ENCODE results near the gene TIMM10.
"Not testable (repeated sequence)": the region's sequence is repeated elsewhere in the genome, so short reads cannot be mapped to it uniquely, and the experiment has no call there.

TIMM10 gene

DNA sequence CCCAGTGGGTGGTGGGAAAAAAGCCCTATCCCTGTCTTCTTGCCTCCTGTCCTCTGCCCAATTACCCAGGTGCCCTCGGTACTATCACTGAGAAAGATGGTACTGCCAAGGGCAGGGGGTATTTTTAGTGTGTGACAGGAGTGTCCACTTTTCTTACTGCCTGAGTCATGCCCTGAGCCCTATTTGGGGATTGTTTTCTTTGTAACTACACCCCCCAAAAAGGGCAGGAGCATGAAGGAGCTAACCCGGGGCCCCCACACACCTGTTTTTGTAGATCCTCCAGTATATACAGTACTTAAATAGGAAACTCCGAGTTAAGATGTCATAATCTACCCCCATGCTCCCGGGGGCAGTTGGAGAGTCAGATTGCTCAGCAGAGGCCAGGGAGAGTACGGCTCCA, 10.6 kb upstream of the TIMM10 start:
- no peak for DNase-seq

DNA sequence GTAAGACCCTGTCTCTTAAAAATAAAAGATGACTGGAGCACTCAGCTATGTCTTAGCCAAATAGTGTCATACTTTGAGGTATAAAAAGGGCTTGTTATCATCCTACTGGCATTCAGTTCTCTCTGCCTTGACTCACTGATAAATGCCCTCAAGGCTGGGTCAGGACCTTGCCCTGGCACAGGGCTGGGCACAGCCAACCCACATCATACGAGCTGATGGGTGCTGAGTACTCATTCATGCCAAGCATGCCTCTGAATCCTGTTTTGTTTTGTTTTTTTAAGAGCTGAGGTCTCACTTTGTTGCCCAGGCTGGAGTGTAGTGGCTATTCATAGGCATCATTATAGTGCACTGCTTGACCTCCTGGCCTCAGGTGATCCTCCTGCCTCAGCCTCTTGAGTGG, 8.8 kb upstream of the TIMM10 start:
- no peak for DNase-seq

DNA sequence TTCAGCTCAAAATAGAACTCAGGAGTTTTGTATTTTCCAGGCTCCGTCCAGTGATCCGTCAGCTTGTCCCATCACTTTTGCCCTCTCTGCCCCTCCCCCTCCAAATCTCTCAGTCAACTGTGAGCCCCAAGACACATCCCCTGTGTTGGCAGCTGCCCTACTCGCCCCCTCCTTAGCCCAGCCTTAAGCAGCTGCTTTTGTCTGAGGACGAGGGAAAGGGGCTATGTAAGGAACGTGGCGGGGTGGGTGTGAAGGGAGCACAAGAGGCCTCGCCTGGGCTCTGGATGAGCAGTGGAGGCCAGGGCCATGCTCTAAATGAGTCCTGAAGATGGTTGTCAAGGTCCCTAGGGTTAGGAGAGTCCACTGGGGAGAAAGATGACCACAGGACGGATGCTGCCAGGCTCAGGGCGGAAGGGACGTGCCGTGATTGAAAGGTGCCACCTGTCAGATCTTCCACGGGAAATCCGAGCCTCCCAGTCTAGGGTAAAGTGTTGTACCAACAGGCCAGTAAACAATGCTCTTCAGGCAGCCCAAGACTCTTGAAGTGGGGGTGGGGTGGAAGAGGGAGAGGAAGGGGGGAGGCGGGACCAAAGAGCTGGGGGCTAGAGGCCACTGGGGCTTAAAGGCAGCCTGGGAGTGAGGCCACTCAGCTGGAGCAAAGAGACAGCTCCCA, 6.5 kb upstream of the TIMM10 start, which contains the start of gene SMTNL1:
TSS of gene SMTNL1 (plus strand) at position 649 of the 673 bp plus-strand sequence. CDS start 5,048 bp downstream, outside the sequence.
- no peak for DNase-seq

DNA sequence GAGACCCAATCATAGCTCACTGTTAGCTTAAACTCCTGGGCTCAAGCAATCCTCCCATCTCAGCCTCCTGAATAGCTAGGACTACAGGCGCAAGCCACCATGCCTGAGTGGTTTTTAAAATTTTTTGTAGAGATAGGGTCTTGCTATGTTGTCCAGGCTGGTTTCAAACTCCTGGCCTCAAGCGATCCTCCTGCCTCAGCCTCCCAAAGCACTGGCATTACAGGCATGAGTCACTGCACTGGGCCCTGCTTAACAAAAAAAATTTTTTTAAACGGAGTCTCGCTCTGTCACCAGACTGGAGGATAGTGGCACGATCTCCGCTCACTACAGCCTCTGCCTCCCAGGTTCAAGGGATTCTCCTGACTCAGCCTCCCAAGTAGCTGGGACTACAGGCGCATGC, 3.9 kb upstream of the TIMM10 start:
- not testable (repeated sequence) for DNase-seq

DNA sequence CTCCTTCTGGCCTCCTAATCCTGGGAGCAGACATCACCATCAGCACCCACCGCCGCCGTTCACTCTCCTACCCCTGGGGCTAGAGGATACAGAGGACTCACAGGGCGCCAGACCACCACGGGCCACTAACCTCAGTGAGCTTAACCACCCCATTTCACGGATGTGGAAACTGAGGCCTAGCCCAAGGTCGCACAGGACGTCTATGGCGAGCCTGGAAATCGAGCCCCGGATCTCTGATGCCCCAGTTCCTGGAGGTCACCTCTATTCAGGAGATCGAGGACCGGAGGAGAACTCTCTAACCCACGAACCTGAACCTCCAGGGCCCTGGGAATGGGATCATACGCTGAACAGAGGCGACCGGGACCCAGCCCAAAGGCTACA, 349 bp downstream of the TIMM10 start:
- no peak for DNase-seq

DNA sequence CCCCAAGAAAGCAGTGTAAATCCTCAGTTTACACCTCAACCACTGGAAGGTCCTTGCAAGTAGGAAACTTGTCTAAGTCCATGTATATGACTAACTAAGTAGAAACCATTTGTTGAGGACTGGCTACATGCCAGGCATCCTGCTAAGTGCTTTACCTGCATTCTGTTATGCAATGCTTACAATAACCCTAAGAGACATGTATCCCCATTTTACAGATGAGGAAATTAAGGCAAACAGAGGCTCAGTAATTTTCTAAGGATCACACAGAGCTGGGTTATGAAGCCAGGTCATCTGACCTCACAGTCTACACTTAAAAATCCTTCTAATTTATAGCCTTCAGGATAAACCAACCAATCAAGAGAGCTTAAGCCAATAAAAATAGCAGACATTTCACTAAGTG, 1.5 kb downstream of the TIMM10 start:
- no peak for DNase-seq

DNA sequence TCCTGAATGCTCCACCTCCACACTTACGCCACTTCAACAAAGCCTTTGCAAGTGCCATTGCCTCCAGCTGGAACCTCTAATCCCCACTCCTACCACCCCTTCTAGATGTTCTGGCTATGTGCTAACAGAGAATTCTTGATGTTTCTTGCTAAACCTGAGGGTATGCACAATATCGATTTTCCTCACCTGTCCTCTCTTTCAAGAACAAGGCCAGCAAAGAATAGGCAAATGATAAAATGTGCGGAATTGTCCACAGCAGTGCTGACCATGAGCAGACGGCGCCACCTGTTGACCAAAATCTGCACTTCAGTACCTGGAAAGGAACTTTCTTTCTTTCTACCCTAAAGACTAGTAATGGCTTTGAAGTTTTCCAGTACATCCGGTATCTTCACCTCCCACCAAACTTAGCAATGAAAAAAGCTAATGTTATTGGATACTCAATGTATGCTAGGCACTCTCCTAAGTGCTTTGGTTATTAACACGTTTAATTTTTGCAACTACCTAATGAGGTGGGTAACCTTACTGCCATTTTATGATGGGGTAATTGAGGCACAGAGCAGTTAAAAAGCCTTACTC, 3.4 kb downstream of the TIMM10 start:
- peak; percentile 43 to 67 for DNase-seq

DNA sequence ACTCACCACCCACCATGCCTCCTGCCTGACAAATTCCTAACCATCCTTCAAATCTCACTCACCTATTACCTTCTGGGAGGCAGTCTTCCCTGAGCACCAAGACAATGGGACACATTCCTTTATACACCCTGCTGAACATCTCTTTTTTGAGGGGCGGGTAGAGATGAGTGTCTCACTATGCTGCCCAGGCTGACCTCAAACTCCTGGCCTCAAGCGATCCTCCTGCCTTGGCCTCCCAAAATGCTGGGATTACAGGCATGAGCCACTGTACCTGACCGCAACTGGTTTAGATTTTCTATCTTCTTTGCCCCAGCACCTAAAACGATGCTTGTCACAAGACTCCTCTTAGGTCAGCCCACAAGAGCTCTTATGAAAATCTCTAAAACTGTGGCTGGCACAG, 7.1 kb downstream of the TIMM10 start:
- DNase-seq, result no peak

DNA sequence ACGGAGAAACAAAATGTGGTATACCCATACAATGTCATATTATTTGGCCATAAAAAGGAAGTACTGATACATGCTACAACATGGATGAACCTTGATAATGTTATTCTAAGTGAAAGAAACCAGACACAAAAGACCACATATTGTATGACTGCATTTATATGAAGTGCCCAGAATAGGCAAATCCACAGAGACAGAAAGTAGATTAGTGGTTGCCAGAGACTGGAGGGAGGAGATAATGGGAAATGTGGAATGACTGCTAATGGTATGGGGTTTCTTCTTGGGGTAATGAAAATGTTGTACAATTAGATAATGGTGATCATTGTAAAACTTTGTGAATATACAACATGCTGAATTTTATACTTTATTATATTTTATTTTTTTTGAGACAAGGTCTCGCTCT, 9.4 kb downstream of the TIMM10 start:
- DNase-seq, result no peak

DNA sequence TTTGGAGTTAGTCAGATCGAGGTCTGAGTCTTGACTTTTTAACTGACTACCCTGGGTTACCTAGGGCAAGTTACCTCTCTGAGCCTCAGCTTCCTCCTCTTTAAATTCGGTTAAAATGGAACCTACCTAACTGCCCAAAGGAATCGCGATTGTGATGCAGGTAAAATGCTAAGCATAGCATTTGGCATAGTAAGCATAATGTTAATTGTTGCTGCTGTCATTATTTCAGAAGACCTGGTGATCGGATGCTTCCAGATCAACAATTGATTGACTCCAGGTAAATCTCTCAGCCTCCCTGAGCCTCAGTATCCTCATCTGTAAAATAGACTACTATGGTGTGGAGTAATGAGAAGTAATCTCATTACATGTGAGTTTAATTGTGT, 14.5 kb downstream of the TIMM10 start:
- DNase-seq, result no peak

DNA sequence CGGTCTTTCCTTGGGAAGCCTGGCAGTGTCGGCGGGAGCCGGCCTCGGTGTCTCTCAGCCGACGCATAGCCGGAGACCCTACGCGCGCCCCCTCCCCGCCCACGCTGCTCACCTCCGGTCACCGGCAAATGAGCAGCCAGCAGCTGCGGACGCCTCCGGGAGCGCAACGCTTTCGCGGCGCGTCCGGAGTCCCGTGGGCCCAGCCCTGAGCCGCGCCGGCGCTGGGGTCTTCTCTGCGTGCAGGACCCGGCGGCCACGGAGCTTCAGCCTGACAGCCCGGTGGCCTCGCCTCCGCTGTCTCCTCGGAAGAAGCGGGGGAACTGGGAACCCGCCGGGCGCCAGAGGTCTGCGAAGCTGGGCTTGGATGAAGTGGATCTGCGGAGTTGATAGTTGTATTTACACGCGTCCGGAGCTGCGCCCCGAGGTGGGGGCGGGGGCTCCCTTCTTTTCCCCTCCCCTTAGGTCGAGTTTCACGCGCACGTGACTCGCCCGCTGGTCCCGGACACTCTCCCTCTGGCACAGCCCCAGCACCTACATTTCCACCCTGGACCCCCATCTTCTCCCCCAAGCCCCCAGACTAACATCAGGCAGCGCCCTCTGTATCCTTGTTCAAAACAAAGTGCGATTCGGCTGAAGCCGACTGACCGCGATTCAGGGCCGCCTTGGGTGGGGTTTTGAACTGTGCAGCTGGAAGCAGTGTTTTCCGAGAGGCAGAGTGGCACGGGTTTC, 15.1 kb downstream of the TIMM10 start, which contains the start of gene SLC43A1:
TSS of gene SLC43A1 (minus strand) at position 371 of the 729 bp plus-strand sequence. CDS start 1,591 bp downstream, outside the sequence.
- no peak for DNase-seq

DNA sequence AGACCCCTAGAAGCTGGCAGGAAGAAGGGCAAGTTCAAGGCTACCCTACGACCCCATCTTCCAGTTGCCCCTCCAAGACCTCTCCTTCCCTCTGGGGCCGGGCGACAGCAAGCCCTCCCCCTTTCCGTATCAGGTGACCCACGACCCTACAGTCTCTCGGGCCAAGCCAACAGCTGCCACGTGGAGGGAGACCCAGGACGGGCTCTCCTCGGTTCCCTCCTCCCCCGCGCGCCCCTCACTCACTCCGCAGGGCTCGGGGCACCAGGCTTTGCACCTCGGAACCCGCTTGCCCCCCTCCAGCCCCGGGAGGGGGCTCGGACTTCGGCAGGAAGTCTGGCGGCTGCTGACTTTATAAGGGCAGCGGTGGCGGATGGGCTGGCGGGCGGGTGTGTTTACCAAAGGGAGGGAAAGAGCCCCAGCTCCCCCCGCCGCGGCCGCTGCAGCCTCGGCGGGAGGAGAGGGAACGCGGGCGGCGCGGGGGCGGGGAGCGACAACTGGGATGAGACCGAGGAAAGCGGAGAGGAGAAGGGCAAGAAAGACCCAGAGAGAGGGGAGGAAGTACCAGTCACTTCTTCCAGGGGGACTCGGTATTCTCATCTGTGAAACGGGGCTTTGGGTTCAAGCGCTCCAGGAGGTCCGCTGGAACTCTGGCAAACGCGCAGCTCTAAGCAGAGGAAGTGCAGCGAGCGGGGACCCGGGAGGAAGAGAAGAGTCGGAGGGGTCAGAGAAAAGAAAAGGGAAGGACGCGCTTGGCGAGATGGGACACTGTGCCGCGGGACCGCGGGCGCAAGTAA, 15.8 kb downstream of the TIMM10 start:
- no peak for DNase-seq

DNA sequence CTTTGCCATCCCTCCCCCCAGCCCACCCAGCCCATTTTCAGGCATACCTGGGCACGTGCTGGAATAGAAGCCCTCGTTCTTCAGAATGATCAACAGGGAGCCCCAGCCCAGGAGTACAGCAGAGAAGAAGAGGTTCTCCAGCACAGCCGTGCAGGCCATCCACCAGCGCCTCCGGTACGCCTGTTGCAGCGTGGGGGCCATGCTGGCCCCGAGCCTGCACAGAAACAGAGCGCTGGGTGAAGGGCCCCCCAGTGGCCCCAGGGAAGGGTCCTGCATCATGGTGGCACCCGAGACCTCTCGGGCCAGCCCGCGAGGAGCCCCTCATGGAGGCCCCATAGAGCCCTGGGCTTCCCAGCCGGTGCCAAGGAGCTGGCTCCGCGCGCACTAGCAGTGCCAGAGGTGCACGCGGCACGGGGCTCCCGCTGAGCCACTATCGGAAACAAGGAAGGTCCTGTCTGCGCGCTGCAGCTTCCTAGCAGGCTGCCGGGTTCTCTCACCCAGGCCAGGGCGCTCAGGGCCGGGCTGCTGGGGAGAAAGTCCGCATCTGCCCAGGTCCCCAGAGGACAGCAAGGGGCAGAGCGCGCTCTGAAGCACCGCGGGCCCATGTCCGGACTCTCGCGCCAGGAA, 16.5 kb downstream of the TIMM10 start:
- no peak for DNase-seq

DNA sequence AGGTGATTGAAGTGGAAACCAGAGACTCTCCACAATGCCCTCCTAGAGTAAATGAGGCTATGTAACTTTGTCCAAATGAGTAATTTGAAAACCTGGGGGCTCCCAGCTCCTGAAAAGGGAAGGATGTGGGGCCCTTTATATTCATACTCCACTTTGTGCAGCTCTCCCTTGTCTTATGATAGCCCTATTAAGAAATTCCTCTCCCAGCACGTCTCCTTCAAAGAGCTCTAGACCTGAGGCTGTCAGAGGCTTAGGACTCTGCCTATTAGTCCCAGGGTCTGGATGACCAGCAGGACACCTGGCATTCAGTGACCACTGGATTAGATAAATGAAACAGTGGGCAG, 17.1 kb downstream of the TIMM10 start:
- DNase-seq, result no peak

DNA sequence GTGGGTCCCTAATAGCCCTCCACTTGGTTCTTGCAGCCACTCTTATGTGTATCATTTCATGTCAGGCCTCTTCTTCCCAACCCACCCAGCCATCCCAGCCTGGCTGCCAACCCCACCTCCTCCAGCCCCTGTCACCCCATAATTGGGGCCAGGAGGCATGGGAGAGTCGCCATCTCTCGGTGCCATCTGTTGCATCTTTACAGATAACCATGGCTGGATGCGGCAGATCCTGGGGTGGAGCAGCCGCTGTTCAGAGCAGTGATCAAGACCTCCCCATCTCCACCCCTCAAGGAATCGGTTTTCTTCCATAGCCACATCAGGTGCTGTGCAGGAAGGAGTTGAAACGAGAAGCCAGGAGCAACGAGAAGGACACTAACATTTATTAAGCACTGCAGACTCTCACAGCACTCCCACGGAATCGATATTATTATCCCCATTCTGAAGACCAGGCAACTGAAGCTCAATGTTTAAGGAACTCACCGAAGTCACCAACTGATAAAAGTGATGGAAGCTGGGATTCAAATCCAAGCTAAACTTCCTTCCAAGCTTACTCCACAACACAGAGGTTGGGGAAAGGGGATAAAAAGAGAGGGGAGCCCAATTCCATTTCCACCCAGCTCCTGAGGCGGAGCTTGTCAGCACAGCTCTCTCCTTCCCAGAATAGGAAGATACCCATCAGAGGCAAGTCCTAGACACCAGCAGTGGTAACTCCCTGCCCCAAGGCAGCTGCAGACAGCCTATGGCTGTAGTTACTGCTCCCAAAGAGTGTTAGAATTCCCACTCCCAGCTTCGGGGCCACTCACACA, 17.7 kb downstream of the TIMM10 start:
- DNase-seq, result no peak

DNA sequence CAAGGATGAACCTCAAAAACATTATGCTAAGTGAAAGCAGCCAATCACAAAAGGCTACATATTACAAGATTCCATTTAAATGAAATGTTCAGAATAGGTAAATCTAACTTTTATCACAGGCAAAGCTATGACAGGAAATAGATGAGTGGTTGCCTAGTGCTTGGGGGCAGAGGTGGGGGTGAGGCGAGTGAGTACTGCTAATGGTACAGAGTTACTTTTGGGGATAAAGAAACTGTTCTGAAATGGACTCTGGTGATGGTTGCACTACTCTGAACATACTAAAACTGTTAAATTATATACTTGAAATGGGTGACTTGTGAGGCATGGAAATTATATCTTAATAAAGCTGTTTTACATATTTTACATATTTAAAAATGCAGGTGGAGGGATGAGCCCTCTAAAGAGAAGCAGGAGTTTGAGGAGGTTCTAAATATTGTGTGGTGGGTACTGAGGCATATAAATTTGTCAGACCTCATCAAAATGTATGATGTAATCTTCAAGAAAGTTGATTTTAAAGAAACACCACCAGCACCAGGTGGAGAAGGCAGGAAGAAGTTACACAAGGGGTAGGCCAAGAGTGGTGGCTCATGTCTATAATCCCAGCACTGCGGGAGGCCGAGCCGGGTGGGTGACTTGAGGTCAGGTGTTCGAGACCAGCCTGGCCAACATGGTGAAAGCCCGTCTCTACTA, 18.7 kb downstream of the TIMM10 start:
- DNase-seq, result no peak

DNA sequence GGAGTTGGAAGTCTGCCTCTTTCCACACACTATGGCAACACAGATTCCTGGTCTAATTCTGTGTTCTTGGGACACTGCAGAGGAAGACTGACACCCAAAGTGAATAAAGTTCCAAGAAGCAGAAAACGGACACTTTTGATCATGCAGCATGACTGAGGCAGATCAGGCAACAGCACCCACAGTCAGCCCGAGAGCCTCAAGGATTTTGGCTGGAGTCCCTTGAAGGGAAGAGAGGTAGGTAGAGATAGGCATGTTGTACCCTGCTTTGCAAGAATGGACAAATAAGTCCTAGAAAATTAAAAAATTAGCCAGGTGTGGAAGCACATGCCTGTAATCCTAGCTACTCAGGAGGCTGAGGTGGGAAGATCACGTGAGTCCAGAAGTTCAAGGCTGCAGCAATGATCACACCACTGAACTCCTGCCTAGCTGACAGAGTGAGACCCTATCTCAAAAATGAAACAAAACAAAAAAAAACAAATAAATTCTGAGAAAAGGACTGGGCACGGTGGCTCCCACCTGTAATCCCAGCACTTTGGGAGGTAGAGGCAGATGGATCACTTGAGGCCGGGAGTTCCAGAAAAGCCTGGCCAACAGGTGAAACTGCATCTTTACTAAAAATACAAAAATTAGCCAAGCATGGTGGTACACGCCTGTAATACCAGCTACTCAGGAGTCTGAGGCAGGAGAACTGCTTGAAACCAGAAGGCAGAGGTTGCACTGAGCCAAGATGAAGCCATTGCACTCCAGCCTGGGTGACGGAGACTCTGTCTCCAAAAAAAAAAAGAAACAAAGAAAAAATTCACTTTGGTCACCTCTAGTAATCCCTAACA, 22.0 kb downstream of the TIMM10 start:
- DNase-seq, result no peak

DNA sequence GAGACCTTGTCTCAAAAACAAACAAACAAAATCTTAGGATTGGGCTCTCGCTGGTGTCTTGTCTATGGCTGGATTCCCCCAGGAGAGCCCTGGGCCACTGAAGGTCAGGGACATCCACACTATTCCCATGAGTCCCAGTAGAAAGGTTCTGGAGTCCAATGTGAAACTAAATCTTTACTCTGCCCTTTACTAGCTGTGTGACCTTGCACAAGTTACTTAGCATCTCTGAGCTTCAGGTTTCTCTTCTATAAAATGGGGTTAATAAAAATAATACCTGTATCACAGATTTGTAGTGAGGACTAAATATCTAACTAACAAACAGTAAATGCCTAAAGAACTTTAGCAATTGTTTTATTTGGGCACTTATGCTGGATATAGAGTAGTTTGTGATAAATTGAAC, 24.0 kb downstream of the TIMM10 start:
- DNase-seq, result no peak

DNA sequence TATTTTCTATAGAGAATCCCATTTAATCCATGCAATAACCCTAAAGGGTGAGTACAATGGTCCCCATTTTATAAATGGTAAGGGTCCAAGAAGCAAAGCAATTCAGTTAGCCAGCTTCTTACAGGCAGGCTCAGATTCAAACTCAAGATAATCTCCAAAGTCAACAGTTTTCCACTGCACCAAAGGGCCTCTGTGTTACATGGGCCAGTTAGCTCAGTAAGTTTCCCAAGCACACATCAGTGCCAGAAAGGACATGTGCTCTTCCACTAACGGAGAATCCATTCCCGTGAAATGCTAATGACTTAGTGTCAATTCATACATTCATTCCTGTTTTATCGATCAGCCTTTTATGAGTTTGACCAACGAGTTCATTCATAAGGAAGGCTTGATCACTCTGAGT, 26.0 kb downstream of the TIMM10 start:
- DNase-seq, result no peak

DNA sequence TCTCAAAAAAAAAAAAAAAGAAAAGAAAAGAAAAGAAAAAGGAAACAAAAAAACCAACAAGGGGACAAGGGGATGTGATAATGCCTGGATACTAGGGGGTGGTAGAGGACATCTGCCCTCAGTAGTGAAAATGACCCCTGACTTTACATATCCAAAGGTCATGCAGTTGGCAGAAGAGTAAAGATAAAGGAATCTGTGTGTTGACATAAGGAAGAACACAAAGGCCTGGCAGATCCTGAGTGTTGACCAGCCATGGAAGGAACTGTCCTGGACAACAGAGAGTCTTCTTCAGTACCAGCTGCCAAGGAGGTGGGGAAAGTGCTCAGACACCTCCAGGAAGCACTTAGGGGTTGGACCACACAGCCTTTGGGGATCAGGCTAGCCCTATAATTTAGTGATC, 27.7 kb downstream of the TIMM10 start:
- no peak for DNase-seq

DNA sequence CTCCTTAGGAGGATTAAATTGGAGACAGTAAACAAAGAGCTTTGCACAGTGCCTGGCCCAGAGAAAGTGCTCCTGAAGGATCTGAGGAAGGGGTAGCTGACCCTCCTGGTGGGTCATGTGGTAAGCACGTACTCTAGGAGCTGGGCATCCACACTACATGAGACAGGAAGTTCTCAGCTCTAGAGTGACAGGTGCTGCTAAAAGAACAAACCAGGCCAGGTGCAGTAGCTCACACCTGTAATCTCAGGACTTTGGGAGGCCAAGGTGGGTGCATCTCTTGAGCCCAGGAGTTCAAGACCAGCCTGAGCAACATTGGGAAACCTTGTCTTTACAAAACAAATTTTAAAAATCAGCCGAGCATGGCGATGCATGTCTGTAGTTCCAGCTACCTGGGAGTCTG, 28.2 kb downstream of the TIMM10 start:
- no peak for DNase-seq

Data from hippocampal formation (tissue), 2 donors.